Mesenteric fat pad (tissue), 1 donor: ENCODE data around the gene WDR46. TPM values are rescaled to one million over a fixed set of nuclear protein-coding genes. Genes with fewer than 3 reads are reported as not detected.

ENCODE experiments used
- DNase-seq: peaks from one replicate; pipeline ENCODE4 v3.0.0-alpha.2; 2020; ENCODE audit warnings: low spot score
- total RNA-seq: library from RNA; stranded (reverse); fragmentation: NEBNext Ultra II Directional; extraction: Animal tissue kit (Norgen Biotek cat#: 25700); gene quantifications from one replicate; pipeline ENCODE4 v1.2.1, GENCODE V29; 2021
- donor health status: DM: yes; HTN: yes; CAD: no.

Gene WDR46
- total RNA-seq, 1 donor from 2014 or later, result 48.9 TPM

GRCh38 chr6:33313709-33314514 lies 24.9 kb upstream of the WDR46 start, which contains the start of gene TAPBP:
TAPBP (minus strand) TSS chr6:33314078; CDS start chr6:33314041, 37 bp downstream.
- DNase-seq, result no peak

- DNase-seq, result no peak
Observed at GRCh38 chr6:33313105-33313708, 24.2 kb upstream of the WDR46 start.

GRCh38 chr6:33312361-33313104 lies 23.5 kb upstream of the WDR46 start:
- no peak for DNase-seq

GRCh38 chr6:33306356-33306755 lies 17.3 kb upstream of the WDR46 start:
- DNase-seq, result no peak

- DNase-seq, result no peak
Observed at GRCh38 chr6:33305052-33305451, 16.0 kb upstream of the WDR46 start.

- DNase-seq, result no peak
Observed at GRCh38 chr6:33304216-33304615, 15.2 kb upstream of the WDR46 start.

GRCh38 chr6:33301877-33302276 lies 12.8 kb upstream of the WDR46 start:
- DNase-seq, result no peak

- peak; percentile 97 for DNase-seq
Observed at GRCh38 chr6:33299237-33299944, 10.4 kb upstream of the WDR46 start.

- DNase-seq, result peak; percentile 95
Observed at GRCh38 chr6:33298773-33299236, 9.8 kb upstream of the WDR46 start, which contains the start of gene RGL2. RGL2 (minus strand) TSS chr6:33298942; CDS start chr6:33298610, 332 bp downstream.

- no peak for DNase-seq
Observed at GRCh38 chr6:33297956-33298772, 9.1 kb upstream of the WDR46 start.

- DNase-seq, result no peak
Observed at GRCh38 chr6:33297406-33297955, 8.4 kb upstream of the WDR46 start.

- no peak for DNase-seq
Observed at GRCh38 chr6:33296797-33297405, 7.9 kb upstream of the WDR46 start.

GRCh38 chr6:33295621-33296369 lies 6.8 kb upstream of the WDR46 start:
- DNase-seq, result no peak

GRCh38 chr6:33294086-33294823 lies 5.2 kb upstream of the WDR46 start:
- DNase-seq, result no peak

- no peak for DNase-seq
Observed at GRCh38 chr6:33292996-33293682, 4.1 kb upstream of the WDR46 start.

GRCh38 chr6:33290459-33290858 lies 1.4 kb upstream of the WDR46 start:
- DNase-seq, result no peak

- peak; percentile 89 for DNase-seq
Observed at GRCh38 chr6:33289784-33290315, 811 bp upstream of the WDR46 start.
